H7 (cell line): Measurements from ENCODE around the gene DNAH8. TPM values are rescaled to one million over a fixed set of nuclear protein-coding genes. Genes with fewer than 3 reads are reported as not detected.
A peak's percentile ranks its signal among the peaks of the same experiment; 100 is the strongest.

Experiments used
- DNase-seq: peaks from one replicate; pipeline ENCODE4 v3.0.0; 2012
- H3K27me3 ChIP-seq: 2 replicates; pipeline ENCODE4 v1.6.0; 2011; ENCODE audit warnings: mild to moderate bottlenecking, low read length; ENCODE audit not compliant: control insufficient read depth, insufficient read depth
- H3K36me3 ChIP-seq: replicated peaks from 2 replicates; pipeline ENCODE4 v1.5.1; 2011; ENCODE audit warnings: low read length; ENCODE audit not compliant: control insufficient read depth, insufficient read depth
- H3K4me3 ChIP-seq: 2 replicates; pipeline ENCODE4 v1.5.1; 2011; ENCODE audit warnings: low read depth, mild to moderate bottlenecking, control low read depth, low read length, moderate library complexity; ENCODE audit not compliant: insufficient read depth
- total RNA-seq: library from RNA; depleted of rRNA; stranded (reverse); fragments of >200 nt; shearing (Covaris generic); gene quantifications from 2 replicates; pipeline ENCODE4 v1.2.3, GENCODE V29; 2014

Gene DNAH8
- total RNA-seq, 1 experiment from 2014 or later: 0.03 TPM

GRCh38 chr6:38719358-38719757 lies 4.2 kb downstream of the DNAH8 start:
- Histone ChIP-seq H3K4me3 (no peak overlapping the region), H3K36me3 (no peaks in the 10 kb centered on the region), H3K27me3 (peaks cover 1% of the 10 kb centered on the region; the same call in 1 of the 2 replicates)
- no peak for DNase-seq

GRCh38 chr6:38720295-38720694 lies 5.2 kb downstream of the DNAH8 start:
- peak; percentile 63 for DNase-seq
- H3K4me3 ChIP-seq: no peak overlapping the region
- no peaks in the 10 kb centered on the region for H3K27me3 ChIP-seq
- H3K36me3 ChIP-seq: no peaks in the 10 kb centered on the region

GRCh38 chr6:38722038-38722437 lies 6.9 kb downstream of the DNAH8 start:
- Histone ChIP-seq H3K36me3 (no peaks in the 10 kb centered on the region), H3K27me3 (no peaks in the 10 kb centered on the region), H3K4me3 (no peak overlapping the region)
- DNase-seq: no peak

- no peak for DNase-seq
Observed at GRCh38 chr6:38722727-38723334, 7.7 kb downstream of the DNAH8 start.

GRCh38 chr6:38723783-38724182 lies 8.7 kb downstream of the DNAH8 start:
- Histone ChIP-seq H3K27me3 (no peaks in the 10 kb centered on the region), H3K4me3 (no peak overlapping the region), H3K36me3 (no peaks in the 10 kb centered on the region)
- DNase-seq: no peak

More at GRCh38 chr6:38722727-38723334, 7.7 kb downstream of the DNAH8 start:
- Histone ChIP-seq H3K27me3 (no peaks in the 10 kb centered on the region), H3K36me3 (no peaks in the 10 kb centered on the region), H3K4me3 (no peak overlapping the region)

- no peaks in the 10 kb centered on the region for H3K27me3 ChIP-seq
- DNase-seq: no peak
Observed at GRCh38 chr6:38724343-38724742, 9.2 kb downstream of the DNAH8 start.

GRCh38 chr6:38725414-38726183 lies 10.5 kb downstream of the DNAH8 start:
- H3K36me3 ChIP-seq: no peaks in the 10 kb centered on the region
- no peak overlapping the region for H3K4me3 ChIP-seq
- no peak for DNase-seq
- H3K27me3 ChIP-seq: no peaks in the 10 kb centered on the region

More at GRCh38 chr6:38724343-38724742, 9.2 kb downstream of the DNAH8 start:
- Histone ChIP-seq H3K36me3 (no peaks in the 10 kb centered on the region), H3K4me3 (no peak overlapping the region)

- no peaks in the 10 kb centered on the region for H3K27me3 ChIP-seq
- H3K36me3 ChIP-seq: no peaks in the 10 kb centered on the region
- DNase-seq: no peak
Observed at GRCh38 chr6:38728203-38728602, 13.1 kb downstream of the DNAH8 start.

GRCh38 chr6:38730140-38730862 lies 15.2 kb downstream of the DNAH8 start:
- DNase-seq: no peak
- Histone ChIP-seq H3K36me3 (no peaks in the 10 kb centered on the region), H3K27me3 (no peaks in the 10 kb centered on the region), H3K4me3 (no peak overlapping the region)

More at GRCh38 chr6:38728203-38728602, 13.1 kb downstream of the DNAH8 start:
- H3K4me3 ChIP-seq: no peak overlapping the region

GRCh38 chr6:38736951-38737350 lies 21.8 kb downstream of the DNAH8 start:
- Histone ChIP-seq H3K36me3 (no peaks in the 10 kb centered on the region), H3K4me3 (no peak overlapping the region), H3K27me3 (no peaks in the 10 kb centered on the region)
- no peak for DNase-seq

- DNase-seq: no peak
- Histone ChIP-seq H3K4me3 (no peak overlapping the region), H3K27me3 (no peaks in the 10 kb centered on the region), H3K36me3 (no peaks in the 10 kb centered on the region)
Observed at GRCh38 chr6:38738261-38738660, 23.1 kb downstream of the DNAH8 start.

GRCh38 chr6:38739532-38739931 lies 24.4 kb downstream of the DNAH8 start:
- Histone ChIP-seq H3K27me3 (no peaks in the 10 kb centered on the region), H3K4me3 (no peak overlapping the region), H3K36me3 (no peaks in the 10 kb centered on the region)
- DNase-seq: no peak

GRCh38 chr6:38749473-38749872 lies 34.4 kb downstream of the DNAH8 start:
- Histone ChIP-seq H3K36me3 (no peaks in the 10 kb centered on the region), H3K27me3 (no peaks in the 10 kb centered on the region), H3K4me3 (no peak overlapping the region)
- DNase-seq: no peak

- H3K36me3 ChIP-seq: no peaks in the 10 kb centered on the region
Observed at GRCh38 chr6:38750968-38751615, 36.0 kb downstream of the DNAH8 start.

More at GRCh38 chr6:38750968-38751615, 36.0 kb downstream of the DNAH8 start:
- no peak for DNase-seq
- H3K27me3 ChIP-seq: no peaks in the 10 kb centered on the region
- H3K4me3 ChIP-seq: no peak overlapping the region
